Esophagus muscularis mucosa (tissue), 4 donors: ENCODE measurements around the gene AGXT. TPM values are rescaled to one million over a fixed set of nuclear protein-coding genes. Genes with fewer than 3 reads are reported as not detected.

ENCODE experiments used
- DNase-seq: peaks from one replicate; pipeline ENCODE4 v3.0.0-alpha.2; 2017; ENCODE audit errors: extremely low spot score
- H3K27ac ChIP-seq, 4 donors: fragments of 200-600 bp; sonication (generic); replicated peaks in 1 of 4; 1 replicate in 3 of 4; 2 replicates in 1 of 4; pipeline ENCODE4 v1.5.1; 2016 to 2019; ENCODE audit warnings: mild to moderate bottlenecking in 1 of 4
- H3K27me3 ChIP-seq, 4 donors: fragments of 200-600 bp; sonication (generic); one replicate each; pipeline versions ENCODE4 v1.5.1 to v1.6.0; 2016 to 2019
- H3K36me3 ChIP-seq, 4 donors: fragments of 200-600 bp; sonication (generic); one replicate each; pipeline ENCODE4 v1.5.1; 2016 to 2019
- H3K4me1 ChIP-seq, 4 donors: fragments of 200-600 bp; sonication (generic); one replicate each; pipeline ENCODE4 v1.5.1; 2016 to 2019
- H3K4me3 ChIP-seq, 4 donors: fragments of 200-600 bp; sonication (generic); 1 replicate in 2 of 4; 2 replicates in 2 of 4; pipeline ENCODE4 v1.5.1; 2016 to 2019; ENCODE audit warnings: mild to moderate bottlenecking in 4 of 4, moderate library complexity in 1 of 4
- H3K9me3 ChIP-seq, 4 donors: fragments of 200-600 bp; sonication (generic); 1 replicate in 3 of 4; 2 replicates in 1 of 4; pipeline ENCODE4 v1.5.1; 2016 to 2019
- CTCF ChIP-seq, 3 experiments: fragments of 200-600 bp in 2 of 3; fragments of 450-650 bp in 1 of 3; sonication (generic) in 2 of 3; IDR thresholded peaks; one replicate each; pipeline ENCODE4 v1.5.1; 2017 to 2019; ENCODE audit warnings: antibody characterized with exemption in 3 of 3, mild to moderate bottlenecking in 2 of 3, moderate library complexity in 1 of 3
- EP300 ChIP-seq: sonication (generic); formaldehyde crosslinking; IDR thresholded peaks from one replicate; pipeline ENCODE4 v1.6.1; 2017; ENCODE audit warnings: antibody characterized with exemption
- POLR2A ChIP-seq: fragments of 450-650 bp; IDR thresholded peaks from one replicate; pipeline ENCODE4 v1.6.1; 2017; ENCODE audit warnings: antibody characterized with exemption, moderate library complexity, mild to moderate bottlenecking, low read depth
- POLR2AphosphoS5 ChIP-seq, 2 donors: sonication (generic); formaldehyde crosslinking; IDR thresholded peaks; one replicate each; pipeline ENCODE4 v1.6.1; 2017; ENCODE audit warnings: antibody characterized with exemption in 2 of 2
- WGBS: methylation state at CpG from one replicate; pipeline ENCODE4 v1.1.5; 2018; 5-methylcytosine and 5-hydroxymethylcytosine counted together
- intact Hi-C: fragments of 100-400 bp; cut with DNase I; formaldehyde crosslinking; loops from one replicate; pipeline ENCODE4 v1.15.1; 2023
- total RNA-seq, 4 donors: library from RNA; depleted of rRNA; stranded (reverse); fragments of >200 nt; gene quantifications; one replicate each; pipeline versions ENCODE4 v1.1.0 to v1.2.1, GENCODE V29; 2016

AGXT gene
- total RNA-seq, 4 donors from 2014 or later: not detected

GRCh38 chr2:240855670-240856069, 13.0 kb upstream of the AGXT start:
- H3K4me3 ChIP-seq: no peak overlapping the region
- no peak overlapping the region for H3K27ac ChIP-seq
- intact Hi-C loops: no loop called here
- H3K4me1 ChIP-seq: no peaks in the 10 kb centered on the region
- no peak for DNase-seq
- H3K9me3 ChIP-seq: no peaks in the 10 kb centered on the region
- no peaks in the 10 kb centered on the region for H3K36me3 ChIP-seq
- peaks cover 0 to 47% (median 2%) of the 10 kb centered on the region in 4 donors for H3K27me3 ChIP-seq
- TF ChIP-seq POLR2AphosphoS5 (IDR thresholded peaks at IDR 0.05) (no peak), CTCF (IDR thresholded peaks at IDR 0.05) (no peak), EP300 (no peak), POLR2A (no peak)
- WGBS: 86% methylated on average over 8 of the region's 8 CpGs

- Histone ChIP-seq H3K27ac (no peak overlapping the region), H3K4me3 (no peak overlapping the region), H3K4me1 (no peaks in the 10 kb centered on the region), H3K9me3 (no peaks in the 10 kb centered on the region), H3K36me3 (no peaks in the 10 kb centered on the region), H3K27me3 (peaks cover 0 to 41% (median 2%) of the 10 kb centered on the region in 4 donors)
- no peak for DNase-seq
- 85% methylated on average over 14 of the region's 21 CpGs for WGBS
- intact Hi-C loops: no loop called here
- TF ChIP-seq EP300 (no peak), POLR2AphosphoS5 (IDR thresholded peaks at IDR 0.05) (no peak), POLR2A (no peak), CTCF (IDR thresholded peaks at IDR 0.05) (no peak)
These were observed 12.3 kb upstream of the AGXT start for GRCh38 chr2:240856151-240856980.

- DNase-seq: no peak
- Histone ChIP-seq H3K36me3 (no peaks in the 10 kb centered on the region), H3K4me3 (no peak overlapping the region), H3K27me3 (peaks cover 0 to 34% (median 0%) of the 10 kb centered on the region in 4 donors), H3K9me3 (no peaks in the 10 kb centered on the region), H3K4me1 (no peaks in the 10 kb centered on the region), H3K27ac (no peak overlapping the region)
- 75% methylated on average over 20 of the region's 21 CpGs for WGBS
- TF ChIP-seq POLR2AphosphoS5 (IDR thresholded peaks at IDR 0.05) (no peak), EP300 (no peak), POLR2A (no peak), CTCF (IDR thresholded peaks at IDR 0.05) (no peak)
- intact Hi-C loops: no loop called here
These were observed 11.3 kb upstream of the AGXT start for GRCh38 chr2:240857039-240858008.

GRCh38 chr2:240858321-240858720, 10.3 kb upstream of the AGXT start:
- DNase-seq: no peak
- H3K36me3 ChIP-seq: no peaks in the 10 kb centered on the region
- H3K9me3 ChIP-seq: no peaks in the 10 kb centered on the region
- intact Hi-C loops: no loop called here
- H3K4me1 ChIP-seq: no peaks in the 10 kb centered on the region
- TF ChIP-seq POLR2A (no peak), EP300 (no peak), CTCF (IDR thresholded peaks at IDR 0.05) (no peak), POLR2AphosphoS5 (IDR thresholded peaks at IDR 0.05) (no peak)
- peaks cover 0 to 26% (median 0%) of the 10 kb centered on the region in 4 donors for H3K27me3 ChIP-seq
- H3K27ac ChIP-seq: no peak overlapping the region
- 89% methylated on average over 13 of the region's 13 CpGs for WGBS
- no peak overlapping the region for H3K4me3 ChIP-seq
